ENCODE measurements around the gene NRAP.

Gene NRAP

DNA sequence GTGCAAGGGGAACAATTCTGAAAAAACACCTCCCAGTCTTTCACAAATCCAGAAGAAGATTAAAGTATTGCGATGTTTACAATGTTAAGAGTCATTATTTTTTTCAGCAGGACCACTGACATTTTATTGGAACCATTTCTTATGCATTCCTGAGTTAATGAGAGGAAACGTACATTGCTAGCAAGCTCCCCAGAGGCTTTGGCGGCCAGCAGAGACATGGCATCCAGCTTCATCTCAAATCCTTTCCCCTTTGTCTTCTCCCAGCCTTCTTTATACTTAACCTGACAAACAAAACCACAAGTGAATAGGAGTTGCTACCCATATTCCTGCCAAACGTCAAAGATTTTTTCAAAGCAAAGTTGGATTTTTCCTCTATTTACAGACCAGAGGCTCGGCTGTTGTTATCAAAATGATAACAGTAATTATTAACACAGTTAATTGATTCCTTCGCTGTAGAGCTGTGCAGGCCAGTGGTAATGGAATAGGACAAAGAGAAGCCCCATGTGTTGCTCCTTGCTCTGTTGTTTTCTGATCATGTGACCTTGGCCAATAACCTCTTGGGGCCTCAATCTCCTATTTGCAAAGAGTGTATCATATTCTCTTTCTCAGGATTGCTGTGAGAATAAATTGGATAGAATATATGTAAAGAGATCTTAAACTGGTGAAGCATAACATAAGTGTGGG, 32.0 kb downstream of the NRAP start:
- DNase-seq (ENCODE audit: low read depth, low spot score) = no peak

GRCh38 chr10:113630929-113631533, 32.8 kb downstream of the NRAP start:
- no peak for DNase-seq (ENCODE audit: low read depth, low spot score)

DNA sequence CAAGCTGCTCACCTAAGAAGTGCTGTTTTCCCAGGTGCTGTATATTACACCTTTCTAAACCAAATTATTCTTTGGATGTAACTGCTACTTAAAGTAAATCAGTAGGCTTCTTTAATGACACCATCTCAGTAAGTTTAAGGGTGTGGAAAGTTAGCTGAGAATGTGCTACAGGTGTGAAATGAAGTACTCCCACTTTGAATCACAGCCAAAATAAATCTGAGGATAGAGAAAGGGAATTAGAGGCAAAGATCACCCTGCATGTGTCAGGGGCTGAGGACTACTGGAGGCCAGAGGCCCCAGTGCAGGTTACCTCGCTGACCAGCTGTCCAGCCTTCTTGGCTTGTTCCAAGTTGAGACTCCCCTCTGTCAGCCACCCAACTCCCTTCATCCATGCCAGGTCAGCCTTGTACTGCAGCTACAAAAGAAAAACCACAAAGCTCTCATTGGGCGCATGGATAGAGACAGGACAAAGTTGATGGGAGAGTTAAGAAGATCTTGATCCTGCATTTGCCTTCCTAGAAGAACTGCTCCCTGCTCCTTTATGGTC, 35.2 kb downstream of the NRAP start:
- no peak for DNase-seq (ENCODE audit: low read depth, low spot score)

DNA sequence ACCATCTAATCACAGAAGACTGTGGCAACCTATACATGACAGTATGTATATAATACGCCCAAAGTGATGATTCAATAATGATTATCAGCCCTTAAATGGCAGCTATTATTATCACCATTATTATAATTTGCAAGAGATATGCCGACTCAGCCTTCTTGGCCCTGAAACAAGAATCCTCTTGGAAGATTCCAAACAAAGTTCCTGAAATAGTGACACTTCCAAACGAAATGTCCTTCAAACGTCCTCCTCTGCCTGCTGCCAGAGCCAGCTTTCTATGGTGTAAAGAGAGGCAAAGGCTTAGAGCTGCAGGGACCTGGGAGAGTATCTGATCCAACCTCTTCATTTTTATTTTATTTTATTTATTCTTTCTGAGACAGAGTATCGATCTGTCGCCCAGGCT, 36.0 kb downstream of the NRAP start:
- no peak for DNase-seq (ENCODE audit: low read depth, low spot score)

GRCh38 chr10:113626809-113627355, 37.0 kb downstream of the NRAP start:
- DNase-seq (ENCODE audit: low read depth, low spot score) = no peak

- DNase-seq (ENCODE audit: low read depth, low spot score) = no peak
Measured at GRCh38 chr10:113625461-113626186, 38.2 kb downstream of the NRAP start.

GRCh38 chr10:113622831-113623230, 41.0 kb downstream of the NRAP start:
- DNase-seq (ENCODE audit: low read depth, low spot score) = no peak

- DNase-seq (ENCODE audit: low read depth, low spot score) = no peak
Measured at GRCh38 chr10:113621799-113622198, 42.0 kb downstream of the NRAP start.

DNA sequence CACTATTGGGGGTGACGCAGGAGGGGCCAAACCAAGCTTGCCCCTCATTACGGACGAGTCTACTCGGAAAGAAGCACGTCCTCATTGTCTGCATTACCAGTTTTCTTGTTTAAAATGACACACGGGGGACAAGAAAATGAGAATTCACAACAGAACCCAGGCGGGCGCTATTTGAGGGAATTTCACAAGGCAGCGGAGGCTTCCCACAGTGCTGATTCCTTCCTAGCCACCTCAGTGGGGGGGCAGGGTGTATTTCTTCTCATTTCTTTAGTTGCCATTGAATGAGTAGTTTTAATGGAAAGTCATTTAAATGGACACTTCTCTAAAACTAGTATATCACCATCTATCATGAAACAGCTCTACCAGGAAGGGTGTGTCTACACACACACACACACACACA, 42.9 kb downstream of the NRAP start:
- no peak for DNase-seq (ENCODE audit: low read depth, low spot score)

- no peak for DNase-seq (ENCODE audit: low read depth, low spot score)
Measured at GRCh38 chr10:113620511-113620910, 43.3 kb downstream of the NRAP start.

DNA sequence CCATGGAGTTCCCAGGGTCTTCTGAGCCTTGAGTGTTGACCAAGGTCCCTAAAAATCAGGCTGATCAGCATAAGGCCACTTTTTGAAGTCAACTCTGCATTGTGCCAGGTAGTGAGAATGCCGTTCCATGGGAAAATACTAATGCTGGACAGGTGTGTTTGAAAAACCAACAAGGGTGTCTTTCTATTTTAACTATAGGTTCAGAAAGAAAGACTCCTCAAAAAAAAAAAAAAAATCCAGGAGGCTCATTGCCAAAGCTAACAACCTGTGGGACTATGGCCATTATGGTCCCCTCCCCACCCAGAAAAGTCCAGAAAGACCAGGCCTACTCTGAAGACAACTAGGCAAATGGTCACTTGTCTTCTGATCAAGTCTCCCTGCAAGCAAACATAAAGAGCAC, 44.4 kb downstream of the NRAP start:
- no peak for DNase-seq (ENCODE audit: low read depth, low spot score)

GRCh38 chr10:113618338-113618737, 45.5 kb downstream of the NRAP start:
- no peak for DNase-seq (ENCODE audit: low read depth, low spot score)

DNA sequence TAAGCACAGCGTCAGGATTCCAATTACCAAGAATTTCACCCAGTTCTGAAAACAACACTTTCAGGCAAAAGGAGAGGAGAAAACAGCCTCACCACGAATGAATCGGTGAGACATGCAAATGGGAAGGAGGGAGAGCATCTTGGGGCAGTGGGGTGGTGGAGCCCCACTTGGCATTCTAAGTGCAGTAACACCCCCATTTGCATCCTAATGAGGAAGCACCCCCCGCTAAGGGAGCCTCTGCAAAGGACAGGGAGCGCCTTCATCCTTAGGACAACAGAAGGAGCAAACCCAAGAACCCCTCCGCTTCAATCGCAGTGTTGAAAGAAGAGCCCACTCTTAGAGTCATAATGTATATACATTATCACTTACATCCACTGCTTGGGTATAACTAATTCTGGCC, 46.8 kb downstream of the NRAP start:
- no peak for DNase-seq (ENCODE audit: low read depth, low spot score)

DNA sequence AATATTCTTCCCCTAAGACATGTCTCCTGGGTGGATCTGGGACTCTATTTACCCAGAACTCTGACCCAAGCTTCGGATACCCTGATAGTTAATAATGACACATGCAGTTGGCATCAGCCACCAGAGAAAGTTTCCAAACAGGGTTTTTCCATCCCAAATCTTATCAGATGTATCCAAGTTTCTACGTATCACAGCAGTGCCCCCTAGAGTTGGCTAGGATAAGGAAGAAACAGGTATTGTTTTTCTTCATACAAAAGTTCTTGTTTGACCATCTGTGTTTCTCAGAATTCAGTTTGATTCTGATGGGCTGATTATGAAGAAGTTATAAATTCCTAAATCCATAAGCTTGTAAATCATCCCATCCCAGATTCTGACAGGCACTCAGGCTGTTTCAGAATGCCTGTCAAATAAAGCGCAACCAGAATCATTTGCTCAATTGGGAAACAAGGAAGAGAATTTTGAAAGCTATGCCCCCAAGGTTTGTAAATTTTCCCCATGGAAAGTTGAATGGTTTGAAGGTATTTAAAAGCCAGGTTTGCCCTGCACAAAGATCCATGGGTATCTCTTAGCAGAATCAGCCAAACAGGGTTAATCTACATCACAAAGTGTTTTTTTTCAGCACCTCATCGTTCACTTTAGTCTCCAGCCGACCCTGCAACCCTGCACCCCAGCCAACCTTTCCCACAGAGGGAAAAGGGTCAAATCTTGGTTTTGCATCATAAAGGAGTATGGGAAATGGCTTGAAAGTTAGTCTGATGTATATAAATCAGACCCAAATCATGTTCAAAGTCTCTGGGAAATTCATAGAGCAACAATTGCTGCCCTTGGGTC, 47.4 kb downstream of the NRAP start:
- no peak for DNase-seq (ENCODE audit: low read depth, low spot score)

- no peak for DNase-seq (ENCODE audit: low read depth, low spot score)
Measured at GRCh38 chr10:113613977-113614690, 49.7 kb downstream of the NRAP start.

DNA sequence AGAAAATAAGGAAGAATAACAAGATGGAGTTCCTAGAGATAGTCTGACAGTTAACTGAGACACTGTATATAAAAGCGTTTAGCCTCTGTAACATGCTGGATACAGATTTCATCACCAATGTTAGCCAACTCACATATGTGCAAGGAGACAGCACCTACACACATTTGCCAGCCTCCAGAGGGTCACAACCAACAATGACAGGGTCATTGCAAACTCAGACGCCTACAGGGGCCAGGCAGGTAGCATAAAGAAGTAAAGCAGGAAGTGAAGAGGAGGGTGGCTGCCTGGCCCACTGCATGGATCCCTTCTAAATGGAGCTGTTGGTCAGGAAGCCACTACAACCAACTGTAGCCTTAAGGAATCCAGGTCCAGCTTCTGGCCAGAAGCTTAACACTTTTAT, 50.4 kb downstream of the NRAP start:
- DNase-seq (ENCODE audit: low read depth, low spot score) = no peak

GRCh38 chr10:113612154-113612553, 51.7 kb downstream of the NRAP start:
- DNase-seq (ENCODE audit: low read depth, low spot score) = no peak

DNA sequence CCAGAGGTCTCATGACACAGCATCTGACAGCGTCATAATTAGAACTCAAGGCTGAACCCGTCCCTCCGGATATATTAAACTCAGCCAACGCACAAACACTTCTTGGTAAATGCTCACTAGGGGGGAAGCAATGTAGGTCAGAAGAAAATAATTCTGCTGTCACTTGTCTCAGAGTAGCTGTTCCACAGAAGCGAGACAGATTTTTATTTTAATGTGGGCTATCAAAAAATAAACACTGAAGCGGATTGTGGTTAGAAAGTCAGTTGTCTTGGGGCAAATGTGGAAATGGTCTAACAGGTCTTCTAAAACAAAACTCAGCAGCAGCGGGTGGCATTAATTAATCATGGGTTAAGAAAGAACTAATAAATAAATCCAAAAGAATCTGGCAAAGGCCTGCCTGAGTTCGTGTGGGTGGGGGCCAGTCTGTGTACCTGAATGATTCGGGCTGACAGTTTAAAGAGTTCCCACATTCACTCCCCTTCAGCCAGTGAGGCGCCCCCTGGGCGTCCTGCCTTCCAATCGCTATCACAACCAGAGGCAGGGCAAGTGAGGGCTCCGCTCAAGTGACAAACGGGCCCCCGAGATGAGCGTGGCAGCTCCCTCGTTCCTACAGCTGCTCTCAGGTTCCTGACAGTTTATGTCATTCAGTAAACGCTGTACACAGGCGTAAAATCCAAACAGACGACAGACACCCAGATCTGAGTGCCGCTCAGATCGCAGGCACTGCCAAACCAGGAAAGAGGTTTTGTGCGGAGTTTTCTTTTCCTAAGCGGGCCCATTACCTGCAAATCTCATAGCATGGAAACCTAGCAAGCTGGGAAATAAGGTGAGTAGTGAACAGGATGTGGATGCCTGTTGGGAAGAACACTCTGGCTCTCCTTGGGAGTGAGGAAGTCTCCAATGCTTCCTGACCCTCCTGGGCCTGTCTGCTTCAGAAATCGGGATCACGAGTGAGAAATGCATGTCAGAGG, 52.9 kb downstream of the NRAP start:
- no peak for DNase-seq (ENCODE audit: low read depth, low spot score)

- DNase-seq (ENCODE audit: low read depth, low spot score) = no peak
Measured at GRCh38 chr10:113609704-113610108, 54.1 kb downstream of the NRAP start.

Data from smooth muscle cell of the brain vasculature (primary cell).